Prostate gland (tissue), 2 donors: ENCODE results near the gene KIF17. TPM values are rescaled to one million over a fixed set of nuclear protein-coding genes. Genes with fewer than 3 reads are reported as not detected.
A peak's percentile ranks its signal among the peaks of the same experiment; 100 is the strongest.

Experiments
- DNase-seq: peaks from one replicate; pipeline ENCODE4 v3.0.0-alpha.2; 2019; ENCODE audit warnings: low spot score
- H3K27ac ChIP-seq, 2 donors: fragments of 200-600 bp; sonication (generic); 2 replicates each; pipeline ENCODE4 v1.5.1; 2017 to 2019
- H3K27me3 ChIP-seq: fragments of 200-600 bp; sonication (generic); replicated peaks from 2 replicates; pipeline ENCODE4 v1.5.1; 2019; ENCODE audit not compliant: insufficient read depth
- H3K36me3 ChIP-seq, 2 donors: fragments of 200-600 bp; sonication (generic); 1 replicate in 1 of 2; 2 replicates in 1 of 2; pipeline versions ENCODE4 v1.5.1 to v1.8.1; 2017 to 2019
- H3K4me1 ChIP-seq: fragments of 200-600 bp; sonication (generic); replicated peaks from 2 replicates; pipeline ENCODE4 v1.5.1; 2019
- H3K4me3 ChIP-seq, 2 donors: fragments of 200-600 bp; sonication (generic); 2 replicates each; pipeline ENCODE4 v1.5.1; 2017 to 2019
- H3K9me3 ChIP-seq: fragments of 200-600 bp; sonication (generic); 2 replicates; pipeline ENCODE4 v1.5.1; 2017
- POLR2A ChIP-seq: fragments of 450-650 bp; IDR thresholded peaks from one replicate; pipeline ENCODE4 v1.6.1; 2016; ENCODE audit warnings: antibody characterized with exemption, mild to moderate bottlenecking
- POLR2AphosphoS5 ChIP-seq: sonication (generic); formaldehyde crosslinking; IDR thresholded peaks from one replicate; pipeline ENCODE4 v1.6.1; 2017; ENCODE audit warnings: antibody characterized with exemption
- WGBS: methylation state at CpG from one replicate; pipeline ENCODE4 v1.1.5; 2018; 5-methylcytosine and 5-hydroxymethylcytosine counted together
- intact Hi-C: fragments of 100-400 bp; cut with DNase I; formaldehyde crosslinking; loops from one replicate; pipeline ENCODE4 v1.14.2; 2022
- total RNA-seq, 2 donors: library from RNA; depleted of rRNA; stranded (reverse); fragments of >200 nt; gene quantifications; one replicate each; pipeline ENCODE4 v1.1.0, GENCODE V29; 2016
- TF ChIP-seq, protein P1 (sequence below), 4 experiments: fragments of 200-600 bp in 2 of 4; fragments of 450-650 bp in 2 of 4; sonication (generic) in 2 of 4; IDR thresholded peaks; 1 replicate in 3 of 4; 2 replicates in 1 of 4; pipeline ENCODE4 v1.5.1; 2016 to 2019; ENCODE audit warnings: antibody characterized with exemption in 4 of 4, mild to moderate bottlenecking in 2 of 4, moderate library complexity in 2 of 4

KIF17 gene
- total RNA-seq, 2 donors from 2014 or later: 1.6 to 12.6 TPM

DNA sequence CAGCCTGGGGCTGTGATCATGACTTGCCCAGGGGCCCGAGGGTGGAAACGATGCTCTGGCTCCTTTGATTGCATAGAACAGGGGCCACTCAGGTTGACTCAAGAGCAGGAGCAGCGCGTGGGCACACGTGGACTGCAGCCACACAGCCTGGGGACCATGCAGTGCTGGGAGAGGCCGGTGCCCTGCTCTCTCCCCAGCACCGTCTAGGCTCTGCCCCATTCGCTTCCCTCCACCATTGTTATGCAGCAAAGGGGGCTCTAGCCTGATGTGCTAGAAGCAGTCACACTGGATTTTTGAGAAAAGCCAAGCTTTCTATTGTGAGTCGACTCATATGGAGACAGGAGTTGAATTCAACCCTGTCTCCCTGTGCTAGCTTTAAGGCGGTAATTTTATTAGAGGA lies 75.8 kb downstream of the KIF17 start:
- H3K27me3 ChIP-seq: no peaks in the 10 kb centered on the region
- H3K4me1 ChIP-seq: no peaks in the 10 kb centered on the region
- H3K9me3 ChIP-seq: no peaks in the 10 kb centered on the region
- H3K27ac ChIP-seq: no peak overlapping the region
- H3K36me3 ChIP-seq: peaks cover 3 to 13% of the 10 kb centered on the region in 2 donors
- 72% methylated on average over 10 of the region's 10 CpGs for WGBS
- intact Hi-C loops: no loop called here
- H3K4me3 ChIP-seq: no peak overlapping the region
- DNase-seq: no peak
- no peak for TF ChIP-seq POLR2AphosphoS5
- TF ChIP-seq, protein P1, sequence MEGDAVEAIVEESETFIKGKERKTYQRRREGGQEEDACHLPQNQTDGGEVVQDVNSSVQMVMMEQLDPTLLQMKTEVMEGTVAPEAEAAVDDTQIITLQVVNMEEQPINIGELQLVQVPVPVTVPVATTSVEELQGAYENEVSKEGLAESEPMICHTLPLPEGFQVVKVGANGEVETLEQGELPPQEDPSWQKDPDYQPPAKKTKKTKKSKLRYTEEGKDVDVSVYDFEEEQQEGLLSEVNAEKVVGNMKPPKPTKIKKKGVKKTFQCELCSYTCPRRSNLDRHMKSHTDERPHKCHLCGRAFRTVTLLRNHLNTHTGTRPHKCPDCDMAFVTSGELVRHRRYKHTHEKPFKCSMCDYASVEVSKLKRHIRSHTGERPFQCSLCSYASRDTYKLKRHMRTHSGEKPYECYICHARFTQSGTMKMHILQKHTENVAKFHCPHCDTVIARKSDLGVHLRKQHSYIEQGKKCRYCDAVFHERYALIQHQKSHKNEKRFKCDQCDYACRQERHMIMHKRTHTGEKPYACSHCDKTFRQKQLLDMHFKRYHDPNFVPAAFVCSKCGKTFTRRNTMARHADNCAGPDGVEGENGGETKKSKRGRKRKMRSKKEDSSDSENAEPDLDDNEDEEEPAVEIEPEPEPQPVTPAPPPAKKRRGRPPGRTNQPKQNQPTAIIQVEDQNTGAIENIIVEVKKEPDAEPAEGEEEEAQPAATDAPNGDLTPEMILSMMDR (IDR thresholded peaks at IDR 0.05): no peak
- no peak for TF ChIP-seq POLR2A

DNA sequence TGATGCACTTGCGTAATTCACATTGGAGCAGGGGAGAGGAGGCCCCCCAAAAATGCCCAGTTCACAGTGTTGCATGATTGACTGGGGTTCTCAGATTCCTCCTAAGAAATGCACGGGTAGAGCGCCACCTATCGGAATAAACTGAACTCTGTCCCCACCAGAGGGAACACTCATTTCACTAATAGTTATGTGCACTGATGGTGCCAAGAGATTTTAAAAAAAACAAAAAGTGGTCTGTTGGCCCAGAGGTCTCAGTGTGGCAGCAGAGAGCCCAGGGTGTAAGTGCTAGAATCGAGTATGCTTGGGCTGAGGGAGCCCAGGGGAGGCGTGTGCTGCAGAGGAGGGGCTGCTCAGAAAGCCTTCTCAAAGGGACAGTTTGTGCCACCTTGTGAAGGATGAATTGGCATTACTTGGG lies 77.6 kb downstream of the KIF17 start:
- Histone ChIP-seq H3K27ac (no peak overlapping the region), H3K9me3 (no peaks in the 10 kb centered on the region), H3K36me3 (peaks cover 3 to 13% of the 10 kb centered on the region in 2 donors), H3K4me3 (no peak overlapping the region), H3K27me3 (no peaks in the 10 kb centered on the region), H3K4me1 (no peaks in the 10 kb centered on the region)
- TF ChIP-seq POLR2A: no peak
- TF ChIP-seq, protein P1 (IDR thresholded peaks at IDR 0.05): peak; percentile 46 to 79 (median 76)
- intact Hi-C loops: no loop called here
- 26% methylated on average over 6 of the region's 6 CpGs for WGBS
- peak; percentile 19 for DNase-seq

DNA sequence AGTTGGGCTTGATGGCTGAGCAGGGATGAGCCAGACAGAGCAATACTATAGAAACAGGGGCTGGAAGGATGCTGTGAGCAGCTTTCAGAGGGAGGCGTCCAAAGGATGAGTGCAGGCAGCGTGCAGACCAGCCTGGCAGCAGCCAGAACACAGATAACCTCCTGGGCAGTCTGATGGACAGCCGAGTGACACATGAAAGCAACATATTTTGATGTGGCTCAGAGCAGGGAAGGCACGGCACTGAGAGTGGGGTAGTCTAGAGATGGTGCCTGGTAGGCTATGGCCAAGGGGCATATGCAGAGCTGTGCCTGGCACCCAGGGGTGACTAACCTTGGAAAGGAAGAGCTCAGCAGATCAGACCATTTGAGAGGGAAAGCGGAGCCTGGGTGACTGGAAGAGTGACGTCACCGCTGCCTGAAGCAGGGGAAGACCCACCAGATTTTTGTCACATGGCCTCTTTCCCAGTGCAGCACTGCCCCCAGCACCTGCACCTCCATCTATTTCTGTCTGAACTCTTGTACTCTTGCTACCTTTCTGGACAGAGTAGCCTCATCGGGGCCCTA lies 80.9 kb downstream of the KIF17 start:
- Histone ChIP-seq H3K9me3 (no peaks in the 10 kb centered on the region), H3K27me3 (no peaks in the 10 kb centered on the region), H3K4me1 (peaks cover 2% of the 10 kb centered on the region), H3K27ac (no peak overlapping the region), H3K36me3 (peaks cover 0 to 4% of the 10 kb centered on the region in 2 donors), H3K4me3 (no peak overlapping the region)
- intact Hi-C loops: no loop called here
- 95% methylated on average over 8 of the region's 8 CpGs for WGBS
- no peak for DNase-seq
- TF ChIP-seq POLR2A (no peak), POLR2AphosphoS5 (no peak)
- TF ChIP-seq, protein P1 (IDR thresholded peaks at IDR 0.05): no peak

DNA sequence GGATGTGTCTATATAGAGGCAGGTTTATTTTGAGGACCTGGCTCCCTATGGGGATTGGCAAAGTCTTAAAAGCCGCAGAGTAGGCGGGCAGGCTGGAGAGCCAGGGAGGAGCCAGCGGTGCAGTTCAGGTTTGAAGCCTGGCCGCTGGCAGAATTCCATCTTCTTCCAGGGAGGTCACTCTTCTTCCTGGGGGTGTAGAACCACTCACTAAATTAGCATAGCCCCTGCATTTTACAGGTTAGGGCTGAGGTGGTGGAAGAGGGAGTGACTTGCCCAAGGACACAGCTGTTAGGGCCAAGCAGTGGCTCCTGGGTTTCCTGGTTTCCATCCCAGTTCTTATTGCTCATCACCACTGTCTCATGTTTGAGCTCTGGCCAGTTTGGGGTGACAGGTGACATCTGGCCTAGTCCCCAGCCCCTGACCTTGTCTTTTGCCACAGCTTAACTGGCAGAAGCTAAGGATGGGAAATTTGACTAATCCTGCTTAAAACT lies 83.2 kb downstream of the KIF17 start:
- H3K4me3 ChIP-seq: peak overlapping the region; percentile 96 to 97
- peak overlapping the region; percentile 96 to 97 for H3K27ac ChIP-seq
- peak; percentile 27 for DNase-seq
- intact Hi-C loops: loop anchor here (2.0 kb wide), 1 partner anchor 112 kb away; no protein-coding TSS in a partner anchor
- H3K9me3 ChIP-seq: no peaks in the 10 kb centered on the region
- H3K36me3 ChIP-seq: peaks cover 0 to 4% of the 10 kb centered on the region in 2 donors
- H3K4me1 ChIP-seq: peaks cover 2% of the 10 kb centered on the region
- TF ChIP-seq, protein P1 (IDR thresholded peaks at IDR 0.05): no peak
- TF ChIP-seq POLR2AphosphoS5 (no peak), POLR2A (no peak)
- H3K27me3 ChIP-seq: no peaks in the 10 kb centered on the region
- WGBS: 13% methylated on average over 4 of the region's 4 CpGs

DNA sequence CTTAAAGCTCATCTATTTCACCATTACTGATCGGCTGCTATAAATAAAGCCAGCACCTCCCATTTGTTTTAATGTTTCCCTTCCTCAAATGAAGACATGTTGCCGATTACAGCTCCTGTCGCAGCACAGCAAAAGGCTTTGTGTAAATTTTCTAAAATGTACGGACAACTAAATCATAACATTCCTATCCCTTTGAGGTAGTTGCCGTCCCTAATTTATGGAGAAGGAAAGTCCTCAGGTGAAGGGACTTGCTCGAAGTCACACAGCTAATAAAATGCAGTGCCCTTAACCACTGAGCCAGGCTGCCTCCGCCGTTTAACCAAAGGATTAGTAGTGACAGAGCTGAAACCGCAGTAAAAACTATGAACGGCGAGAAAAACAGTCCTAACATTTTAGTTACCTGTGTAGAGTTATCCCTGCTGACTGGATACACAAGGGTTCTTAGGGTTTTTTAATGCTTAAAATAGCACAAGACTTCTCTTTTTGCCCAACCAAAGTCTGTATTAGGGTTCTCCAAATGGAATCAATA lies 83.7 kb downstream of the KIF17 start:
- Histone ChIP-seq H3K27ac (peak overlapping the region; percentile 96 to 97), H3K27me3 (no peaks in the 10 kb centered on the region), H3K4me1 (peaks cover 2% of the 10 kb centered on the region), H3K36me3 (peaks cover 0 to 4% of the 10 kb centered on the region in 2 donors), H3K9me3 (no peaks in the 10 kb centered on the region), H3K4me3 (peak overlapping the region; percentile 96 to 97)
- intact Hi-C loops: loop anchor here (2.0 kb wide), 1 partner anchor 111 kb away; no protein-coding TSS in a partner anchor
- WGBS: 2% methylated on average over 11 of the region's 11 CpGs
- no peak for DNase-seq
- no peak for TF ChIP-seq POLR2AphosphoS5
- no peak for TF ChIP-seq POLR2A
- TF ChIP-seq, protein P1 (IDR thresholded peaks at IDR 0.05): no peak
